GM18519 (cell line): ENCODE data around the gene PPDPF.
"Not testable (repeated sequence)": the region's sequence is repeated elsewhere in the genome, so short reads cannot be mapped to it uniquely, and the experiment has no call there.

Source experiments
- ATAC-seq: cut with Tn5 transposase; IDR thresholded peaks from one replicate; pipeline ENCODE4 v1.9.1; 2021; ENCODE audit warnings: mild to moderate bottlenecking, moderate library complexity; ENCODE audit not compliant: unreplicated experiment, low FRiP score

The PPDPF gene

GRCh38 chr20:63520504-63520933, at the start of gene PPDPF:
TSS of gene PPDPF (plus strand) at chr20:63520765. CDS start at chr20:63521309, 544 bp downstream.
- ATAC-seq, result peak; percentile 53

GRCh38 chr20:63471002-63471716, 49.4 kb upstream of the PPDPF start:
- no peak for ATAC-seq

- ATAC-seq, result no peak
Measured at GRCh38 chr20:63471717-63471980, 48.9 kb upstream of the PPDPF start.

GRCh38 chr20:63471981-63472831, 48.4 kb upstream of the PPDPF start, which contains the start of gene KCNQ2:
TSS of gene KCNQ2 (minus strand) at chr20:63472655. CDS start at chr20:63472463, 192 bp downstream.
- no peak for ATAC-seq

GRCh38 chr20:63472862-63473390, 47.6 kb upstream of the PPDPF start:
- no peak for ATAC-seq

- no peak for ATAC-seq
Measured at GRCh38 chr20:63473555-63474449, 46.8 kb upstream of the PPDPF start.

GRCh38 chr20:63475209-63475608, 45.4 kb upstream of the PPDPF start:
- no peak for ATAC-seq

- ATAC-seq, result no peak
Measured at GRCh38 chr20:63477061-63477616, 43.4 kb upstream of the PPDPF start.

GRCh38 chr20:63477944-63478343, 42.6 kb upstream of the PPDPF start:
- ATAC-seq, result no peak

- ATAC-seq, result no peak
Measured at GRCh38 chr20:63478346-63479302, 41.9 kb upstream of the PPDPF start.

GRCh38 chr20:63479695-63480419, 40.7 kb upstream of the PPDPF start:
- ATAC-seq, result not testable (repeated sequence)

GRCh38 chr20:63481503-63481902, 39.1 kb upstream of the PPDPF start:
- ATAC-seq, result no peak

GRCh38 chr20:63482021-63482587, 38.5 kb upstream of the PPDPF start:
- no peak for ATAC-seq

- no peak for ATAC-seq
Measured at GRCh38 chr20:63483834-63484233, 36.7 kb upstream of the PPDPF start.

- ATAC-seq, result no peak
Measured at GRCh38 chr20:63484236-63484635, 36.3 kb upstream of the PPDPF start.

GRCh38 chr20:63484651-63485403, 35.7 kb upstream of the PPDPF start:
- no peak for ATAC-seq

GRCh38 chr20:63486300-63486855, 34.2 kb upstream of the PPDPF start:
- ATAC-seq, result no peak
